Measurements from ENCODE around the gene CFAP410. TPM values are rescaled to one million over a fixed set of nuclear protein-coding genes. Genes with fewer than 3 reads are reported as not detected.

The CFAP410 gene
- total and polyA plus RNA-seq, 2 donors (not counting 1 experiment from before 2014, with no cell fraction given): 69.2 to 98.8 TPM

- 97% methylated on average over 9 of the region's 9 CpGs for WGBS (ENCODE audit: insufficient coverage)
Measured at GRCh38 chr21:44376606-44377005, 37.4 kb upstream of the CFAP410 start.

DNA sequence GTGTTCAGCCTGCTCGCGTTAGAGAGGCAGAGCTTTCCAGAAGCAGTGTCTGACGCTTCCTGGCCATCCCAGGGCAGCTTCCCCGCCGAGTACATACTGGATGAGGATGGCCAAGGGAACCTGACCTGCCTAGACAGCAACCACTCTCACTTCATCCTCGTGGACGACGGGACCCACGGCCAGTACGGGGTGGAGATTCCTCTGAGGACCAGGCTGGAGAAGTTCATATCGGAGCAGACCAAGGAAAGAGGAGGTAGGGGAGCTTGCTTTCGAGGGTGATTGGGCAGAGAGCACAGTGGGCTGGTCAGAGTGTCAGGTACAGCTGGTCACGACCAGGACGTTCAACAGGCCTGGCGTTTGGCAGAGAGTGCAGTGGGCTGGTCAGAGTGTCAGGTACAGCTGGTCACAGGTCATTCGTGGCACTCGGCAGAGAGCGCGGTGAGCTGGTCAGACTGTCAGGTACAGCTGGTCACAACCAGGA, 36.6 kb upstream of the CFAP410 start:
- Histone ChIP-seq H3K27ac (ENCODE audit: low read length in 2 of 2) (peak overlapping the region in 1 of 2 donors; percentile 7), H3K4me1 (ENCODE audit: control insufficient read depth in 2 of 2, insufficient read depth in 2 of 2, low read length in 2 of 2) (peaks cover 14 to 26% of the 10 kb centered on the region in 2 donors), H3K27me3 (replicated peaks in 1 of 4; ENCODE audit: control extremely low read depth in 1 of 4, control insufficient read depth in 3 of 4, insufficient read depth in 4 of 4, low read length in 3 of 4) (no peaks in the 10 kb centered on the region), H3K36me3 (replicated peaks in 1 of 2; ENCODE audit: control extremely low read depth in 1 of 2, control insufficient read depth in 1 of 2, extremely low read depth in 1 of 2, insufficient read depth in 2 of 2, low read length in 1 of 2) (peaks cover 1 to 10% of the 10 kb centered on the region in 2 experiments), H3K4me3 (ENCODE audit: control extremely low read depth in 1 of 5, extremely low read depth in 1 of 5, insufficient read depth in 1 of 5, low read depth in 2 of 5, low read length in 4 of 5) (no peak overlapping the region), H3K4me2 (replicated peaks; ENCODE audit: low read depth, low read length, poor library complexity, severe bottlenecking) (peak overlapping the region; percentile 56), H2AFZ (ENCODE audit: insufficient read depth, low read depth, low read length, poor library complexity, severe bottlenecking) (peak overlapping the region; percentile 20), H3K9me3 (ENCODE audit: control extremely low read depth in 1 of 3, control insufficient read depth in 2 of 3, insufficient read depth in 1 of 3, low read length in 2 of 3) (peaks cover 0 to 22% (median 4%) of the 10 kb centered on the region in 3 donors), H4K20me1 (ENCODE audit: control insufficient read depth, insufficient read depth, low read length, poor library complexity, severe bottlenecking) (no peaks in the 10 kb centered on the region), H3K79me2 (ENCODE audit: control insufficient read depth, insufficient read depth, low read length) (no peaks in the 10 kb centered on the region), H3K9ac (ENCODE audit: low read length) (no peak overlapping the region)
- CTCF ChIA-PET: no interaction called here
- 96% methylated on average over 14 of the region's 19 CpGs for WGBS (ENCODE audit: insufficient coverage)
- Mint-ChIP-seq H3K27ac (peak overlapping the region; percentile 68), H3K4me1 (peaks cover 18% of the 10 kb centered on the region), H3K4me3 (peak overlapping the region; percentile 32), H3K9me3 (ENCODE audit: insufficient read depth) (no peaks in the 10 kb centered on the region), H3K27me3 (no peaks in the 10 kb centered on the region)
- intact Hi-C loops (cut with micrococcal nuclease): no loop called here
- TF ChIP-seq, protein P1, sequence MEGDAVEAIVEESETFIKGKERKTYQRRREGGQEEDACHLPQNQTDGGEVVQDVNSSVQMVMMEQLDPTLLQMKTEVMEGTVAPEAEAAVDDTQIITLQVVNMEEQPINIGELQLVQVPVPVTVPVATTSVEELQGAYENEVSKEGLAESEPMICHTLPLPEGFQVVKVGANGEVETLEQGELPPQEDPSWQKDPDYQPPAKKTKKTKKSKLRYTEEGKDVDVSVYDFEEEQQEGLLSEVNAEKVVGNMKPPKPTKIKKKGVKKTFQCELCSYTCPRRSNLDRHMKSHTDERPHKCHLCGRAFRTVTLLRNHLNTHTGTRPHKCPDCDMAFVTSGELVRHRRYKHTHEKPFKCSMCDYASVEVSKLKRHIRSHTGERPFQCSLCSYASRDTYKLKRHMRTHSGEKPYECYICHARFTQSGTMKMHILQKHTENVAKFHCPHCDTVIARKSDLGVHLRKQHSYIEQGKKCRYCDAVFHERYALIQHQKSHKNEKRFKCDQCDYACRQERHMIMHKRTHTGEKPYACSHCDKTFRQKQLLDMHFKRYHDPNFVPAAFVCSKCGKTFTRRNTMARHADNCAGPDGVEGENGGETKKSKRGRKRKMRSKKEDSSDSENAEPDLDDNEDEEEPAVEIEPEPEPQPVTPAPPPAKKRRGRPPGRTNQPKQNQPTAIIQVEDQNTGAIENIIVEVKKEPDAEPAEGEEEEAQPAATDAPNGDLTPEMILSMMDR (IDR thresholded peaks at IDR 0.05): no peak
- no peak for TF ChIP-seq EZH2 (IDR thresholded peaks at IDR 0.05; ENCODE audit: borderline replicate concordance, insufficient read depth, low read depth, low read length, poor library complexity, severe bottlenecking)
- ATAC-seq (ENCODE audit: low read depth): no peak
- POLR2A ChIA-PET: no interaction called here
- no peak for DNase-seq

More at GRCh38 chr21:44376606-44377005, 37.4 kb upstream of the CFAP410 start:
- CTCF ChIA-PET: no interaction called here
- Histone ChIP-seq H3K27ac (ENCODE audit: low read length in 2 of 2) (no peak overlapping the region), H2AFZ (ENCODE audit: insufficient read depth, low read depth, low read length, poor library complexity, severe bottlenecking) (no peak overlapping the region), H3K4me1 (ENCODE audit: control insufficient read depth in 2 of 2, insufficient read depth in 2 of 2, low read length in 2 of 2) (peaks cover 14 to 26% of the 10 kb centered on the region in 2 donors), H3K27me3 (replicated peaks in 1 of 4; ENCODE audit: control extremely low read depth in 1 of 4, control insufficient read depth in 3 of 4, insufficient read depth in 4 of 4, low read length in 3 of 4) (no peaks in the 10 kb centered on the region), H3K4me3 (ENCODE audit: control extremely low read depth in 1 of 5, extremely low read depth in 1 of 5, insufficient read depth in 1 of 5, low read depth in 2 of 5, low read length in 4 of 5) (no peak overlapping the region), H3K4me2 (replicated peaks; ENCODE audit: low read depth, low read length, poor library complexity, severe bottlenecking) (no peak overlapping the region), H4K20me1 (ENCODE audit: control insufficient read depth, insufficient read depth, low read length, poor library complexity, severe bottlenecking) (no peaks in the 10 kb centered on the region), H3K36me3 (replicated peaks in 1 of 2; ENCODE audit: control extremely low read depth in 1 of 2, control insufficient read depth in 1 of 2, extremely low read depth in 1 of 2, insufficient read depth in 2 of 2, low read length in 1 of 2) (peaks cover 1 to 11% of the 10 kb centered on the region in 2 experiments), H3K9me3 (ENCODE audit: control extremely low read depth in 1 of 3, control insufficient read depth in 2 of 3, insufficient read depth in 1 of 3, low read length in 2 of 3) (peaks cover 0 to 19% (median 4%) of the 10 kb centered on the region in 3 donors), H3K79me2 (ENCODE audit: control insufficient read depth, insufficient read depth, low read length) (no peaks in the 10 kb centered on the region), H3K9ac (ENCODE audit: low read length) (no peak overlapping the region)
- H3K4me1 Mint-ChIP-seq: peaks cover 18% of the 10 kb centered on the region
- POLR2A ChIA-PET: no interaction called here
- TF ChIP-seq, protein P1 (IDR thresholded peaks at IDR 0.05): no peak
- no peak for TF ChIP-seq EZH2 (IDR thresholded peaks at IDR 0.05; ENCODE audit: borderline replicate concordance, insufficient read depth, low read depth, low read length, poor library complexity, severe bottlenecking)
- H3K27ac Mint-ChIP-seq: no peak overlapping the region
- intact Hi-C loops (cut with micrococcal nuclease): no loop called here
- no peak for ATAC-seq (ENCODE audit: low read depth)
- no peak for DNase-seq
- H3K4me3 Mint-ChIP-seq: peak overlapping the region; percentile 13
- H3K9me3 Mint-ChIP-seq (ENCODE audit: insufficient read depth): no peaks in the 10 kb centered on the region
- no peaks in the 10 kb centered on the region for H3K27me3 Mint-ChIP-seq

Data from B cell (primary cell).